Measurements from ENCODE around the gene ADAM15.

DNA sequence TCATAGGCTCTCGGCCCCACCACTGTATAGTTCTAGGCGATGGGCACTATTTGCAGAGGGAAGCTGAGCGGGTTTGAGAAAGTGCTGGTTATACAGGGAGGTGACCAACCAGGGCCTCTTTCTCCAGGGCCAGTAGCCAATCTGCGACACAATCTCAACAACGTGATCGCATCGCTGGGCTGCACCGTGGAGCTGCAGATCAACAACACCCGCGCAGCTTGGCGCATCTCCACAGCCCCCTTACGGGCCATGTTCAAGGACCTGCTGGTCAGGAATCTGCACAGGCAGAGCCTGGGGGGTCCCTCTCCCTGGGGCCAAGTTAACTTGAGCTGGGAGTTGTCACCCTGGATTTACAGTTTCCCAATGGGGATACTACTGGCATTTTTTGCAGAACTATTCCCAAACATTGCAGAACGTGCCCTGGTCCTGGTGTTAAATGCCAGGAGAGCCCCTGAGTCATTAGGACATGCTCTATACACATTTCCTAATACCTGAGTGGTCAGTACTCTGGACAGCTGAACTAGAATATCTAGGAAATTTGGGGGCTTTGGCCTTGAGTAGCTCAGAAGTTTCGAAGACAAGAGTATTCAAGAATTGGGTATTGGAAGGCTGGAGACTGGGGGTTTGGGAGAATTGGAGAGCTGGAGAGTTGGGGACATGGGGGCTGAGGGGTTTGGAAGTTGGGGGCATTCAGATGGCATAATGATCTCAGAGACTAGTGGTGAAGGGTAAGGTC is 10.6 kb upstream of the ADAM15 start:
- TF ChIP-seq, protein P1, sequence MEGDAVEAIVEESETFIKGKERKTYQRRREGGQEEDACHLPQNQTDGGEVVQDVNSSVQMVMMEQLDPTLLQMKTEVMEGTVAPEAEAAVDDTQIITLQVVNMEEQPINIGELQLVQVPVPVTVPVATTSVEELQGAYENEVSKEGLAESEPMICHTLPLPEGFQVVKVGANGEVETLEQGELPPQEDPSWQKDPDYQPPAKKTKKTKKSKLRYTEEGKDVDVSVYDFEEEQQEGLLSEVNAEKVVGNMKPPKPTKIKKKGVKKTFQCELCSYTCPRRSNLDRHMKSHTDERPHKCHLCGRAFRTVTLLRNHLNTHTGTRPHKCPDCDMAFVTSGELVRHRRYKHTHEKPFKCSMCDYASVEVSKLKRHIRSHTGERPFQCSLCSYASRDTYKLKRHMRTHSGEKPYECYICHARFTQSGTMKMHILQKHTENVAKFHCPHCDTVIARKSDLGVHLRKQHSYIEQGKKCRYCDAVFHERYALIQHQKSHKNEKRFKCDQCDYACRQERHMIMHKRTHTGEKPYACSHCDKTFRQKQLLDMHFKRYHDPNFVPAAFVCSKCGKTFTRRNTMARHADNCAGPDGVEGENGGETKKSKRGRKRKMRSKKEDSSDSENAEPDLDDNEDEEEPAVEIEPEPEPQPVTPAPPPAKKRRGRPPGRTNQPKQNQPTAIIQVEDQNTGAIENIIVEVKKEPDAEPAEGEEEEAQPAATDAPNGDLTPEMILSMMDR (IDR thresholded peaks at IDR 0.05; ENCODE audit: low read depth, low read length, missing input control) = no peak
- TF ChIP-seq, protein P2, sequence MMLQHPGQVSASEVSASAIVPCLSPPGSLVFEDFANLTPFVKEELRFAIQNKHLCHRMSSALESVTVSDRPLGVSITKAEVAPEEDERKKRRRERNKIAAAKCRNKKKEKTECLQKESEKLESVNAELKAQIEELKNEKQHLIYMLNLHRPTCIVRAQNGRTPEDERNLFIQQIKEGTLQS (IDR thresholded peaks at IDR 0.05) = no peak
- TF ChIP-seq NR2F2 (IDR thresholded peaks at IDR 0.05) = no peak
- TF ChIP-seq TAF1 (conservative IDR thresholded peaks at IDR 0.05) = no peak
- TF ChIP-seq, protein P3, sequence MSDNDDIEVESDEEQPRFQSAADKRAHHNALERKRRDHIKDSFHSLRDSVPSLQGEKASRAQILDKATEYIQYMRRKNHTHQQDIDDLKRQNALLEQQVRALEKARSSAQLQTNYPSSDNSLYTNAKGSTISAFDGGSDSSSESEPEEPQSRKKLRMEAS (IDR thresholded peaks at IDR 0.05) = no peak
- TF ChIP-seq GABPA (IDR thresholded peaks at IDR 0.05 in 1 of 2, conservative IDR thresholded peaks at IDR 0.05 in 1 of 2) = no peak
